Stimulated activated CD8-positive, alpha-beta memory T cell treated with anti-CD3 and anti-CD28 coated beads, Interleukin-12 subunit alpha, Interleukin-12 subunit beta, amount 100 ng/mL, for 1 hour (primary cell): ENCODE results near the gene HSPA12A.

Experiments
- DNase-seq: peaks from one replicate; pipeline ENCODE4 v3.0.0-alpha.2; 2020; ENCODE audit warnings: low read depth

The HSPA12A gene

DNA sequence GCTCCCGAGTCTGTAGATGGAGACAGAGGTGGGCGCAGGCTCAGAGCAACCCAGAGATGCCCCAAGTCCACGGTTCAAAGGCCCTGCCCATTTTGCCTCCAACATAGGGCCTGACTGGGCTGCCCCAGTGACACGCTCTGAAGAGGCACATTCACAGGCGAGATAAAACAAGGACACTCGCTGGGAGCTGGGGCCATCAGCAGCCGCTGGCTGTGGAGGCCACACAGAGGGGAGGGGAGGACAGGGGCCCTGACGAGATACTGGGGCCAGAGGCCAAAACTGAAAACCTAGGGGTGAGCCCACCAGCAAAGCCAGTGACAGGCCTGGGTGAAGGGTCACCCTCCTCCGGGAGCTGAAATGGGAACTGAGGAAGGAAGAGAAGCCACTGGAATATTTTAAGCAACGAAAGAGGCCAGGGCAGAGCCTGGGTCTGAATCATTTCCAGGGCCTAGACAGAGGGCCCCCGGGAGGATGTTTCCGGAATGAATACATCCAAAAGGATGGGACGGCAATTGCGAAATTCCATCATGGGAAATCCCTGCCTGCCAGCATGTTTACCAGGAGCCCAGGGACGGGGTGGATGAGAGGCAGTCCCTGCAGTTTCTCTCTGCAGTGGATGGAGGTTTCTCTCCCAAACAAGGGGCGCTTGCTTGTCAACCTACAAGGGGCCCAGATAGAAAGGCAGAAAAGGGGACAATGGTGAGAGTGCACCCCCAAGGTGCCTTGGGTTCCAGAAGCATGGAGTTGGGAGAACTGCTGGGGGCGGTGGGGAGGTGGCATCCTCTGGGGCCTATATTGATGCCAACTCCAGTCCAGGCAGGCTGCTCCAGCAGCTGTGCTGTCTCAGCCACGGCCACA is 29.0 kb upstream of the HSPA12A start:
- DNase-seq, result no peak

DNA sequence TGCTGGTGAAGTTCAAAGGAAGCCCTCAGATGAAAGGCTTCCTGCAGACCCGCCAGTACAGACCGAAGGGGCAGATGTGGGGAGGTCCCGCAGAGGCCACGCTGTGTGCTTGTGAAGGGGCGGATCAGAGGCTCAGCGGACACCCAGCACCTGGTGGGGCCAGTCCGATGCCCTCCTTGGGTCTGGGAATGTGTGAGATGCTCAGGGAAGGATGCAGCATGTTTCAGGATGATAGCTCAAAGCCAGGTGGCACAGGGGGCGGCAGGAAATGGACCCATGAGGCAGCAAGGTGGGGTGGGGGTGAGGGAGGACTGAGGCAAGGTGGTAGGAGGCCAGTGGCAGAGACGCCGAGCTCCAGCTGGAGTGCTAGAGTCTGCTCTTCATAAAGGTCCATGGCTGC is 27.9 kb upstream of the HSPA12A start:
- DNase-seq, result no peak

DNA sequence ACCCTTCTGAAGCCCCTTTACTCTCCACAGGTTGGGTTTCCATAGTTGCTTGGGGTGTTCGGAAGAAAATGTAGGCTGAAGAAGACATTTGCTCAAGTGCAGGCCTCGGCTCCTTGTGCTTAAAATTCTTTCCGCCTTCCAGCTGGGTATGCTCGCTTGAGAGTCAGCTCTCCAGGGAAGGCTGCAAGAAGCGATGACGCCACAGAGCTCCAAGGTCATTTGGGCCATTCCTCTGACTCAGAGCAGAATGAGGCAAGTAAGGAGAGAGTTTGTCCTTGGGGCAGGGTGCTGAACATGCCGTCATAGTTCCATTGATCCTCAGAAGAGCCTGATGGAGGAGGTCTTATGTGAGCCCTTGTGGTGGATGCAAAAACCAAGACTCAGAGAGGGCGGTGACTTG is 27.4 kb upstream of the HSPA12A start:
- DNase-seq, result no peak

DNA sequence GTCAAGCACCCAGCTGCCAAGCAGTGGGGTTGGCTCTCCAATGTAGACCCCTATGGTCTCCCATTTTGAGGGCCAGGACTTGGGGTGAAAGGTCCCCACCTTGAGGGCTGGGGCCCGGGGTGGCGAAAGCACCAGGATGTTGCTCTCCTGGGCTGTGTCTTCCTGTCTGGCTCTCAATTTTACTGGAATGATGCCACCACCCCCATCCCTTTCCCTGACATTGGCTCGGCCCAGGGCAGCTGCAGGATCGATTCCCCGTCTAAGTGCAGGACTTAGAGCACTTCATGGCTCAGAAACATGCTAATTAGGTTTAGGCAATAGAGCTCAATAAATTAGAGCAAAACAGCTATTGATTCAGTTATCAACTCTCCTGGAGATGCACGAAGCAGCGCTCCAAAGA is 27.0 kb upstream of the HSPA12A start:
- no peak for DNase-seq

DNA sequence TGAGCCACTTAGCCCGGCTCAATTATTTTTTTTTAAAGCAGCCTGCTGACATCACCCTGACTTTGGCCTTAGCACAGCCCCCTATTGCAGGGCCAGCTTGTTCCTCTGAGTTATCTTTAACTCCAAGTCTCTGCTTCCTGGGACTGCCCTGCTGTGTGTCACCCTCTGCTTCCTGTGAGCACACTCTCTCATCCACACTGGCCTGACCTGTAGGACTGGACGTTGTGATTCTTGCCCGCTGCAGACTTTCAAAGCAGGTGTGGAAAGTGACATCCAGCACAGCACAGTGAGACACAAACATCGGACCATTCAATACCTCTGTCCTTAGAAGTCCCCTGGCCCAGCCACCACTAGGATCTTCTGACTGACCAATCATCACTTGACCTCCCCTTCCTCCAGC is 26.4 kb upstream of the HSPA12A start:
- no peak for DNase-seq

DNA sequence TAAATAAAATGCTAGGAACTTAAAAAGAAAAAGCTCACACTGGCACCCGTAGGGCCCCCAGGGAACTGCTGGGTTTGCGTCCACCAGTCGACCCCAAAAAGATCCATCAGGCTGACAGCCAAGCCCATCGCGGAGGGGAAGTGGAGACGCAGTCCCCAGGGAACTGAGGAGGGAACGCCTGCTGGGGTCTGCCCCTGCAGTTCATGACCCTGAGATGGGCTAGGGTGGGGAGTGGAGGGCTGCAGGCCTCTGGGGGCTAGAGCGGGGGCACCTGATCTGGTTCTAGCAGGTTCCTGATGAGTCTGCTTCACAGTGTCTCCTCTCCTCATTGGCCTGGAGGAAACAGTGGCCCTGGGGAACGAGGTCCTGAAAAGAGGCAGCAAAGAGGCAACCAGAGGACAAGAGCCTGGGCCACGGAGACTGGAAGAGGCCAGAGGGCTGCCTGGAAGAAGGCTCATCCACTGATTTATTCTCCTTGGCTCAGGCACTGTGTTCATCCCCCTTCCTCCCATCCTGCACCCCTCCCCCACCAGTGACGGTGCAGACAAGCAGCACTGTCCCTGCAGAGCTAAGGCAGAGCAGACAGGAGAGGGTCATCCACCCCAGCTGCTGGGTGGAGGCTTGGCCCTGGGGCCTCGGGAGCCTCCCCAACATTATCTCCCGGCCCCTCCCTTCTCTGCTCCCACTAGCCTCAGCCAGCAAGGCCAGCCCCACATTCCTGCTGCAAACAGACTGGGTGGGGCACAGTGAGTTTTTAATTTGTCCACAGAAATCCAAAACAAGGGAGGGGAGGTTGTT is 24.7 kb upstream of the HSPA12A start:
- no peak for DNase-seq

DNA sequence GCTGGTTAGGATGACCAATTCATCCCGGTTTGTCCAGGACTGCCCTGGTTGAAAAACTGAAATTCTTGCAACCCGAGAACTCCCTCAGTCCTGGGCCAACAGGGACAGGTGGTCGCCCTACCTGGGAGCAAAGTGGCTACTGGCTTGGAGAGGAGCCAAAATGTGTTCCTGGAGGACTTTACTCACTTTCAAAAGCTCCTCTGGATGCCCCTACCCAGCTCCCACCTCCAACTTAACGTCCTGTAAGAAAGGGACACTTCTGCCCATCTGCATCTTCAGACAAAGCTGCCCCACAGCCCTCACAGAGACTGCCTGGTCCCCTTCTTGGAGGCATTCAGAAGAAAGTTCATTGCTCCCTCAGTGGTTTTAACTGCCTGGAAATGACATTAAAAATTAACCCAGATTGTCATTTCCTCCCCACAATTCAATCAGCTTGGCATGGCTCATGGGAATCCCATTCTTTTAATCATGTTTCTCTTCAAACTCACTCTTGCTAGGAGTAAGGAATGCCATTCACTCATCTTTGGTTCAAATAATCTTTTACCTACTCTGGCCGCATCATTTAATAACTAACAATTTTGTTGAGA is 24.0 kb upstream of the HSPA12A start:
- DNase-seq, result no peak

DNA sequence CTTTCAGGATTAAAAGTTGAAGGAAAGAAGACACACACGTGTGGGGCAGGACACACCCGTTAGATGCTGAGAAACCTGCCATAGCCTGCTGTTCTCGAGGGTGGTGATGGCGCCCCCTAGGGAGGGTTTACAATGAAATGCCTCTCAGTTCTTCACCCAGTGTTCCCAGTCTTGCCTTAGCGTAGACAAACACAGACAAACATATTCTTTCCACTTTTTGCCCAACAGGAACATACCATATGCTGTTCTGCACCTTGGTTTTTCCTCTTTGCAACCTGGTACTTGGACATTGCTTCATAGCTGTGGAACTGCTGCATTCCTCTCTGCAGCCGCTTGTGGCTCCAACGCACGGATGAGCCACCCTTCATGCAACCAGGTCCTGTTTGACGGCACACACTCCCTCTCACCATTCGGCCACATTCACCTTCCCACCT is 23.3 kb upstream of the HSPA12A start:
- DNase-seq, result peak; percentile 15

DNA sequence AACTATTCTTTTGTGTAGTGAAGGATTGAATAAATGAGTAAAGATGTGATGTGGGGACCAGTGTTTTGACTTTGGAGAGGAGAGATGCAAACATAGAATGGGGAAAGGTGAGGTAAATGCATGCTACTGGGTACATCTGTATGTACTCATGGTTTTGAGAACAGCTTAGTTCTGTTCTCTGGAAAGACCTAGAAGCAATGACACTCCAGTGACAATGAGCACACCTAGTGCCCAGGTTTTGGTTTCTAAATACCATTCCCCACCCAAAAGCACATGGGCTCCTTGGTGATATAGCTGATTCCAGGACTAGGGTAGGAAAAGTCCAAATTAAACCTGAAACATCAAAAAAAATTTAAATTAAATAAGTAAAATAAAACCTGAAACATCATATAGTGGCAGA is 22.6 kb upstream of the HSPA12A start:
- DNase-seq, result no peak

DNA sequence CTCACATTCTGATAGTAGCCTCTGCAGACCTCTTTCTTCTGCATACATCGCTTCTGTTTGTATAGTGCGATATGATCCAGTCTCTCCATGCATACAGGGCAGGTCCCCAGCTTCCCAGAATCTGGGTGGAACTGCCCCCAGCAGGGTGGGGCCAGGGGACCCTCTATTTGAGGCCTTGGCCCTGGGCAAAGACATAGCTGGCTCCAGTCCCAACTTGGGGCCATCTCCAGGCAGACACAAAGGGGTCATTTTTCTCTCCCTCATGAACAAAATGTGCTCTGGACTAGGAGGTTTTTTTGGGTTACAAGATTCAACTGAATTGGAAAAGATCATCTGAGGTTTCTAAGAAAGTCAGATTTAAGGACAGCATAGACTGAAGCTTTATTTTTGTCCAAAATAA is 21.1 kb upstream of the HSPA12A start:
- no peak for DNase-seq

DNA sequence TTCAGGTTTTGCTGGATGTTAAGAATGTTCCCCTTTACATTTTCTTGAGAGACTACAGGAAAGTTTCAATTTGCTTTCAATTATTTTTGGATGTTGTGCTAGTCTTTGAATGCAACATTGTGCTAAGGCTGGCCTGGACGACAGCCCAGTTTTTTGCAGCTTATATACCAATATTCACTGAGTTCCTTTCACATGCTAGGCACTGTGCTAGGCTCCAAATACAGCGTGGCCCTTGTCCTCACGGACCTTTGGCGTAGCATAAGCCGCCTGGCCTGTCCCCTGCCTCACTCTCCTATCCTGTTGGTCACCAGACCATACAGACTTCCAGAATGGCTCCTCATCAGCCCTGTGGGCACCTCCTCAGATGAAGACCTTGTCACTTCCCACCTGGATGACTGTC is 19.5 kb upstream of the HSPA12A start:
- DNase-seq, result no peak

DNA sequence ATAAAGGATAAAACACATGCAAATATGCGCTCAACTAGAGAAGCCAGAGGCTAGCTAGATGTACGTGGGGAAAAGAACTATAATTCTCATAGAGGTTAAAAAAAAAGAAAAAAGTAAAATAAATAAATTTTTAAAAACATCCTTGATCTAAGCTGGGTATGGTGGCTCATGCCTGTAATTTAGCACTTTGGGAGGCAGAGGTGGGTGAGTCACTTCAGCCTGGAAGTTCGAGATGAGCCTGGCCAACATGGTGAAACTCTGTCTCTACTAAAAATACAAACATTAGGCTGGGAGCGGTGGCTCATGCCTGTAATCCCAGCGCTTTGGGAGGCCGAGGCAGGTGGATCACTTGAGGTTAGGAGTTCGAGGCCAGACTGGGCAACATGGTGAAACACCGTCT is 18.6 kb upstream of the HSPA12A start:
- DNase-seq, result no peak

DNA sequence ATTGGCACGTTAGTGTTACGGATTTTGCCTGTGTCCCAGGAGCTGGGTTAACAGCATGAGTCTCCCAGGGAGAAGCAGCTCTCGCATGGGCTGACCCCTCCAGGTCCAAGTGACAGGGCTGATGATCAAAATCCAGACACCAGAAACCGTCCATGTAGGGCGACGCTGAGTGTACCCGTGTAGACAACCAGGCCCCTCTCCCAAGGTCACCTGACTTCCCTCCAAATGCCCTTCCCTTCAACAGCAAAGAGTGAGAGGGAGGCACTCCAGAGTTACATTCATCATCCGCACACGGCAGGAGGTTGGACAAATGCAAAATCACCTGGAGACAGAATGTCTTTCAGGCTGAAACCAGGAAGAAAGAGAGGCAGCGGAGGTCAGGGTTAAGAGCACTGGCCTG is 14.9 kb upstream of the HSPA12A start:
- no peak for DNase-seq

DNA sequence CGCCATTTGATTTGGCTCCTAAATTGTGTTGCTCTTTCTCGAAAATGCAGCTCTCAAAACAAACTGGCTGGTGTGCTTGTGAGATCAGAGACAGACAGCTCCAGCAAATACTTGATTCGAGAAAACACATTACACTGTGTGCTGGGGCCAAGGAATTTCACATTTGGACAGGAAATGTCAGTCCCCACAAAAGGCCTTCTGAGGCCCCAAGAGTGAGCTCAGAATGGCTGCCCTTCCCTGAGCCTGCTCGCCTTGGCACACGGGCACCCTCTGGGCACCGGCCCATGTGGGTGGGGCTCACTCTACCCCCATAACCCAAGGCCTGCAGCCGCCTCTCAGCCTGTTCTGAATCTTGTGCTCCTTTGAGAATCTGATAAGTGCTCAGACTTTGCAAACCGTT is 13.9 kb upstream of the HSPA12A start:
- DNase-seq, result no peak

DNA sequence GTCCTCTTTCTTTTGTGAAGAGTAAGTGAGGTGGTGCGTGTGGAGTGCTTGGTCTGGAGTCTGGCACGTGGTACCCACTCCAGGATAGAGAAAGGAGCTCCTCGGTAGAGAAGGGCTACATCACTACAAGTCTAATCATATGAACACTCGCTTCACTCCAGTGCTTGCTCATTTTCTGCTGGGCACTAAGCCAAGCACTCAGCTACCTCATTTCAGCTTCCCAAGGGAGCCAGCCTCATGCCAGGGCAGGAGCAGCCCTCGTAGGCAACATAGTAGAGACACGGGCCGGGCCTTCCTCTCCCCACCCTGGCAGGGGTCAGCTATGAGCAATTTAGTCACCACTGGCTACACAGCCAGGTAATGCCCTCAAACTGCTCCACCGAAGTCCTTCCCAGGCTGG is 11.4 kb upstream of the HSPA12A start:
- no peak for DNase-seq

DNA sequence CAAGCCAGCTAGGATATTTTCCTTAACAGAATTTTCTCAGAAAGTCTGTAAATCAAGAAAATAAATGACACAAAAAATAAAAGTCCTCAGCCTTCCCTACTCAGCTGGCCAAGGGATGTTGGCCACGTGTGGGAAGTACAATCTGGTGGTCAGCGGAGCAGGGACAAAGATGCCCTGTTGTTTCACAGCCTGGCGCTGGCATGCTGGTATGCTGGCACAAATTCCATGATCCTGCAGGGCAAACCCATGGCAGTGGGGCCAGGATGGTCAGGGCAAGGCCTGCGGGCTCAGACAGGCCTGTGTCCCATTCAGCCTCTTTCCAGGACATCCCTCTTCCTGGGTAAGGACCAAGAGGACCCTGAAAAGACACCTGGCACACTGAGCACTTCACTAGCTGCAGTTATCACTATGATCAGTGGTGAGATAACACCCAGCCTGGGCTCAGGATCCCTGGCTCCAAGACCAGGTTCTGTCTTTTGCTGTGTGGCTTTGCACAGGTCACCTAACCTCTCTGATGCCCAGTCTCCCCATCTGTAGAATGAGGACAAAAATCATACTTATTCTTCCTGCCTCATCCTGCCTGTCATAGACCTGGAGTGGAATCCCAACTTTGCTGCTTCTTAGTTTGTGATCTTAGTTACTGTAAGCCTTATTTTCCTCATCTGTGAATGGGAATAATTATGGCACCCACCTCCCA is 10.8 kb upstream of the HSPA12A start:
- DNase-seq, result no peak

DNA sequence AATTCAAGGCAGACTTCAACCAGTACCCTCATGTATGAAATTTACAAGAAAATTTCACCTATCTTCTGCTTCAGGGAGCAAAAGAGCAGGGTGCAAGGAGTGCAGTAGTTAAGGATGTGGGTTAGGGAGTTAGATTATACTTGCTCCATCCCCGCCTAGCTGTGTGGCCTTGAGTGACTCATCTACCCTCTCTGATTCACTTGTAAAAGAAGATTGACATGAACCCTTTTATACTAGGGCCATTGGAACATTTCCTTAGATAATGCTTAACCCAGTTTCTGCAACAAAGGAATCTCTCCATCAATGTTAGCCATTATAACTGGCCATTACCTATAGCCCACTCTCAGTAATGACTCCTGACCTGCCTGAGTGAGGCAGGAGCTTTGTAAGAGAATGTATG is 10.2 kb upstream of the HSPA12A start:
- DNase-seq, result no peak

DNA sequence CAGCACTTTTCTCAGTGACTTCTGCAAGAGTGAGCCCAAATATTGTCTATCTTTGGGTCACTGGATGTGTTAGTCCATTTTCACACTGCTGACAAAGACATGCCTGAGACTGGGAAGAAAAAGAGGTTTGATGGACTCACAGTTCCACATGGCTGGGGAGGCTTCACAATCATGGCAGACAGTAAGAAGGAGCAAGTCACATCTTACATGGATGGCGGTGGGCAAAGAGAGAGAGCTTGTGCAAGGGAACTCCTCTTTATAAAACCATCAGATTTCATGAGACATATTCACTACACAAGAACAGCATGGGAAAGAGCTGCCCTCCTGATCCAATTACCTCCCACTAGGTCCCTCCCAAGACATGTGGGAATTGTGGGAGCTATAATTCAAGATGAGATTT is 6.1 kb upstream of the HSPA12A start:
- DNase-seq, result no peak

DNA sequence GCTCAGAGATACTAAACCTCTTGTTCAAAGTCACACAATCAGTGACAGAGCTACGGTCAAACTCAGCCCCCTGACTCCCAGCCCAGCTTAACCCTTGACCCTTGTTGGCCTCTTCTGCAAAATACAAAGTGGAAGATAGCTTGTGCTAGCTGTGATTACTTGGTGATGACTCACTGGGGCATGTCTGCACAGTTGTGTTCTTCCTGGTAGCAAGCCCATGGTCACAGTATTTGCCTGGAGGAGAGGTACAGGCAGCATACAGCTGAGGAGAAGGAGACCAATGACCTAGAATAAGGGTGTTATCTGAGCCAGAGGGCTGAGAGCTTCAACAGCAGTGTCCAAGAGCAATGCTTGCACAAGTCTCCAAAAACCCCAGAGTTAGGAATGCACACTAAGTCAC is 5.7 kb upstream of the HSPA12A start:
- no peak for DNase-seq

DNA sequence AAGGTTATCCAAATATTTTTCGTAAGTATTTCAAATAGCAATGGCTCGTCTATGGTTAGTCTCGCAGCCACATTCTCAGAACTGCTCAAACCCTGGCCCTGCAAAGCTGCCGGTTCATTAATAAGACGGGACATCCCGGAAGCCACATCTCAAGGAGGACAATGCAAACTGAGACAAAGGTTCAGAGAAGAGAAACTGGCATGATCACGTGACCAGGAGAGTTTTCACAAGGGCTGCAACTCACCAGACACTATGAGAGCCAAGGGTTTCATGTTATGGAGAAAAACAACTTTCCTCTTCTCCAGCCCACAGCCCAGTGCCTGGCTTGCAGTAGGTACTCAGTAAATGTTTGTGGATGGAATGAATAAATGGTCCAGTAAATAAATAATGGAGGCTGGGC is 5.0 kb upstream of the HSPA12A start:
- no peak for DNase-seq

DNA sequence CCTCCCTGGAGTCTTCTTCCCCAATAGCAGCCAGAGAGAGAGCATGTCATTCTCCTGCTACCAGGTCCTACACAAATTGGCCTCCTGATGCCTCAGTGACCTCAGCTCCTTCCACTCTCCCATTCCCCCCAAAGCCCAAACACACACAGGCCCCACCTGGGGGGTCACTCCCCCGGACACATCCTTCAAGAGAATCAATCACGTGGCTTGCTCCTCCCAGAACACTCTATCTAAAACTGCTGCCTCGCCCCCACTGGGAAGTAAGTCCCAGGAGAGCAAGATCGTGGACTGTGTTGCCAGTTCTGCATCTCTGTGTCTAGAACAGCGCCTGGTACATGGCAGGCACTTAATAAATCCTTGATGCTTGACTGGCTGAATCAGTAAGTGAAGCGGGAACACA is 2.5 kb upstream of the HSPA12A start:
- no peak for DNase-seq

DNA sequence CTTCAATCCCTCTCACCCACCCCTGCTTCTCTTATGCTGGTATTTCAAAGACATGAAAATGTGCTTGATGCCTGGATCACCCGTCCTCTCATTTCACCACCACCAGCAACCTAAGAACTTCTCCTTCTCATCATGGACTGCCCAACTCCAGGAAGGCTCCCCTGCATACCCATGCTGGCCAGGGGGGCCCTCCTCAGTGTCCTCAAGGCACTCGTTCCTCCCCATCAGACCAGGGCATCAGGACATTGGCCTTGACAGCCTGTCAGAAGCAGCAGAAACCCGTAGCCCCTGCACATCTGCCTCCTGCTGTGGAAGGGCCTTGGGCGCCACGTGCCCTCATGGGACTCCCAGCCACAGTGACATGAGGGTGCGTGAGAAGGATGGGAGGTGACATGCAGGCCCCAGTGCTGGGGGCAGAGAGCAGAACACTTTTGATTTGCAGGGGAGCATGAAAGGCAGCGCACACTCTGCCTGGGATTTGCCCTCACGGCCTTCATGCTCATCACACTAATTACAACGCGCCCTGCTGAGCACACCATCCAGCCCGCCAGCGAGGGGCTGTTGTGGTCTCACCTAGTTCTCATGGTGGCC is 1.9 kb upstream of the HSPA12A start:
- no peak for DNase-seq
